DND-41 (cell line): ENCODE data around the gene CBARP.

Experiments
- ATAC-seq: fragments of 200-7000 bp; cut with Tn5 transposase; 3 replicates; pipeline ENCODE4 v1.9.1; 2021; ENCODE audit warnings: low read depth; ENCODE audit not compliant: insufficient read depth
- DNase-seq: peaks from one replicate; pipeline ENCODE4 v3.0.0-alpha.2; 2020
- H2AFZ ChIP-seq: 2 replicates; pipeline ENCODE4 v1.6.0; 2012; ENCODE audit warnings: low read depth, low read length
- H3K27ac ChIP-seq: 2 replicates; pipeline ENCODE4 v1.5.1; 2012; ENCODE audit warnings: low read length, inconsistent platforms
- H3K27me3 ChIP-seq: fragments of 200-600 bp; sonication (generic); 2 replicates; pipeline ENCODE4 v1.6.0; 2012; ENCODE audit warnings: low read length, mild to moderate bottlenecking, inconsistent platforms; ENCODE audit not compliant: insufficient read depth, poor library complexity
- H3K36me3 ChIP-seq: 2 replicates; pipeline ENCODE4 v1.5.1; 2012; ENCODE audit warnings: low read length, inconsistent platforms; ENCODE audit not compliant: insufficient read depth
- H3K4me1 ChIP-seq: 2 replicates; pipeline ENCODE4 v1.5.1; 2012; ENCODE audit warnings: mild to moderate bottlenecking, low read length; ENCODE audit not compliant: insufficient read depth
- H3K4me2 ChIP-seq: 2 replicates; pipeline ENCODE4 v1.6.0; 2012; ENCODE audit warnings: mild to moderate bottlenecking, moderate library complexity, low read length, inconsistent platforms; ENCODE audit not compliant: insufficient read depth
- H3K4me3 ChIP-seq, 2 experiments: fragments of 200-600 bp in 1 of 2; shearing (Covaris generic) in 1 of 2; 2 replicates each; pipeline ENCODE4 v1.5.1; 2012 to 2016; ENCODE audit warnings: inconsistent platforms in 2 of 2, low read length in 2 of 2, mild to moderate bottlenecking in 2 of 2, low read depth in 1 of 2, moderate library complexity in 1 of 2
- H3K79me2 ChIP-seq: 2 replicates; pipeline ENCODE4 v1.6.0; 2012; ENCODE audit warnings: low read length, inconsistent platforms; ENCODE audit not compliant: insufficient read depth
- H3K9ac ChIP-seq: 2 replicates; pipeline ENCODE4 v1.6.0; 2012; ENCODE audit warnings: low read depth, mild to moderate bottlenecking, inconsistent platforms, low read length, moderate library complexity
- H3K9me3 ChIP-seq: 2 replicates; pipeline ENCODE4 v1.5.1; 2012; ENCODE audit warnings: low read length, moderate library complexity, mild to moderate bottlenecking, inconsistent platforms; ENCODE audit not compliant: insufficient read depth, severe bottlenecking
- H4K20me1 ChIP-seq: 2 replicates; pipeline ENCODE4 v1.6.0; 2012; ENCODE audit warnings: low read length; ENCODE audit not compliant: insufficient read depth
- EZH2 ChIP-seq: IDR thresholded peaks from 3 replicates; pipeline ENCODE4 v1.6.1; 2012; ENCODE audit warnings: borderline replicate concordance, low read depth, mild to moderate bottlenecking, moderate library complexity, low read length, inconsistent platforms; ENCODE audit not compliant: severe bottlenecking
- TF ChIP-seq, protein P1 (sequence below): IDR thresholded peaks from 2 replicates; pipeline ENCODE4 v1.5.1; 2012; ENCODE audit warnings: borderline replicate concordance, low read length, moderate library complexity, mild to moderate bottlenecking; ENCODE audit not compliant: poor library complexity, severe bottlenecking; ENCODE audit errors: extremely low read depth

The CBARP gene

DNA sequence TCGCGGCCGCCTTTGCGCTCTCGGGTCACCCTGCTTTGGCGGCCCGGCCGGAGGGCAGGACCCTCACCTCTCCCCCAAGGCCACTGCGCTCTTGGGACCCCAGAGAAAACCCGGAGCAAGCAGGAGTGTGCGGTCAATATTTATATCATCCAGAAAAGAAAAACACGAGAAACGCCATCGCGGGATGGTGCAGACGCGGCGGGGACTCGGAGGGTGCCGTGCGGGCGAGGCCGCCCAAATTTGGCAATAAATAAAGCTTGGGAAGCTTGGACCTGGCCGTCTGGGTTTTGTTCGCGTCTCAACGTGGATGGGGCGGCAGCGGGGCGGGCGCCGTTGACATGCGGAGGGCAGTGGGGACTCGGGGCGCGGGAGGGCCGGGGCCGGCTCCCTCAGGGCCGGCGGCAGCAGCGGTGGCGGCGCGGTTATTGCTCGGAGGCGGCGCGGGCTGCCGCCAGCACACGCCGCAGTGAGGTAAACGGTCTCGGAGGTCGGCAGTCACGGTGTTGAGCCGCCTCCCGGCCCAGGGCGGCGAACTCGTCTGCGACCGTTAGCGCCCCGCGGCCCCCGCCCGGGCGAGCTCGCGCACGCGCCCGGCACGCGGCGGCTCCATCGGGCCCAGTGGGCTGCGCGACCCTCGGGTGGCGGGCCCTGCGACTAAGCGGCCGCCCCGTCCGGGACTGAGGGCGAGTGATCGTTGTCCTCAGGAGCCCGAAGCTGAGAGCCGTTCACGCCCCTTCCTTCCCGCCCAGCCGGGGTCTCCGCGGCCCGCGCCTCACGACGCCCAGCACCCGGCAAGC is 9.4 kb downstream of the CBARP start:
- ATAC-seq (no peak), DNase-seq (no peak)
- Histone ChIP-seq H3K27me3 (no peaks in the 10 kb centered on the region), H3K9ac (no peak overlapping the region), H3K36me3 (peaks cover 41% of the 10 kb centered on the region), H3K9me3 (no peaks in the 10 kb centered on the region), H4K20me1 (peaks cover 17% of the 10 kb centered on the region), H3K79me2 (no peaks in the 10 kb centered on the region), H3K4me1 (no peaks in the 10 kb centered on the region), H3K4me3 (no peak overlapping the region), H3K27ac (no peak overlapping the region), H2AFZ (no peak overlapping the region), H3K4me2 (no peak overlapping the region)
- TF ChIP-seq EZH2 = no peak
- TF ChIP-seq, protein P1, sequence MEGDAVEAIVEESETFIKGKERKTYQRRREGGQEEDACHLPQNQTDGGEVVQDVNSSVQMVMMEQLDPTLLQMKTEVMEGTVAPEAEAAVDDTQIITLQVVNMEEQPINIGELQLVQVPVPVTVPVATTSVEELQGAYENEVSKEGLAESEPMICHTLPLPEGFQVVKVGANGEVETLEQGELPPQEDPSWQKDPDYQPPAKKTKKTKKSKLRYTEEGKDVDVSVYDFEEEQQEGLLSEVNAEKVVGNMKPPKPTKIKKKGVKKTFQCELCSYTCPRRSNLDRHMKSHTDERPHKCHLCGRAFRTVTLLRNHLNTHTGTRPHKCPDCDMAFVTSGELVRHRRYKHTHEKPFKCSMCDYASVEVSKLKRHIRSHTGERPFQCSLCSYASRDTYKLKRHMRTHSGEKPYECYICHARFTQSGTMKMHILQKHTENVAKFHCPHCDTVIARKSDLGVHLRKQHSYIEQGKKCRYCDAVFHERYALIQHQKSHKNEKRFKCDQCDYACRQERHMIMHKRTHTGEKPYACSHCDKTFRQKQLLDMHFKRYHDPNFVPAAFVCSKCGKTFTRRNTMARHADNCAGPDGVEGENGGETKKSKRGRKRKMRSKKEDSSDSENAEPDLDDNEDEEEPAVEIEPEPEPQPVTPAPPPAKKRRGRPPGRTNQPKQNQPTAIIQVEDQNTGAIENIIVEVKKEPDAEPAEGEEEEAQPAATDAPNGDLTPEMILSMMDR = no peak

GRCh38 chr19:1227304-1228054 is 10.3 kb downstream of the CBARP start:
- Histone ChIP-seq H3K4me3 (no peak overlapping the region), H3K4me2 (no peak overlapping the region), H3K9me3 (no peaks in the 10 kb centered on the region), H2AFZ (no peak overlapping the region), H3K27me3 (no peaks in the 10 kb centered on the region), H3K27ac (no peak overlapping the region), H3K36me3 (peaks cover 50% of the 10 kb centered on the region), H3K9ac (no peak overlapping the region), H3K79me2 (no peaks in the 10 kb centered on the region), H3K4me1 (no peaks in the 10 kb centered on the region), H4K20me1 (peaks cover 17% of the 10 kb centered on the region)
- no peak for DNase-seq
- no peak for ATAC-seq
- TF ChIP-seq EZH2 = no peak
- TF ChIP-seq, protein P1 = no peak

GRCh38 chr19:1226522-1227303 is 11.1 kb downstream of the CBARP start:
- no peaks in the 10 kb centered on the region for H3K9me3 ChIP-seq
- H3K79me2 ChIP-seq = no peaks in the 10 kb centered on the region
- H3K4me2 ChIP-seq = no peak overlapping the region
- H3K4me1 ChIP-seq = no peaks in the 10 kb centered on the region
- DNase-seq (no peak), ATAC-seq (no peak)
- H4K20me1 ChIP-seq = peaks cover 17% of the 10 kb centered on the region
- no peak overlapping the region for H3K4me3 ChIP-seq
- TF ChIP-seq, protein P1 = no peak
- no peak for TF ChIP-seq EZH2
- H3K9ac ChIP-seq = no peak overlapping the region
- H2AFZ ChIP-seq = no peak overlapping the region
- peaks cover 58% of the 10 kb centered on the region for H3K36me3 ChIP-seq
- H3K27me3 ChIP-seq = no peaks in the 10 kb centered on the region
- H3K27ac ChIP-seq = no peak overlapping the region
